Measurements from ENCODE around the gene LIMD2.
A peak's percentile ranks its signal among the peaks of the same experiment; 100 is the strongest.

GRCh38 chr17:63679214-63679613, 20.7 kb downstream of the LIMD2 start:
- peak; percentile 44 to 71; a peak in 3 of 4 replicates for TF ChIP-seq CTCF (conservative IDR thresholded peaks at IDR 0.05; ENCODE audit: low read depth in 2 of 2)
- no peak for TF ChIP-seq POLR2AphosphoS5 (IDR thresholded peaks at IDR 0.05; ENCODE audit: low read depth)
- no peak for TF ChIP-seq EZH2 (IDR thresholded peaks at IDR 0.05; ENCODE audit: low read depth, unreplicated experiment)
- no peak for TF ChIP-seq REST (IDR thresholded peaks at IDR 0.05; ENCODE audit: unreplicated experiment)
- no peak for TF ChIP-seq JUNB (IDR thresholded peaks at IDR 0.05; ENCODE audit: unreplicated experiment)
- no peak for TF ChIP-seq ZNF462 (CRISPR knock-in tag; IDR thresholded peaks at IDR 0.05)
- TF ChIP-seq EZH2phosphoT487 (IDR thresholded peaks at IDR 0.05; ENCODE audit: unreplicated experiment) = no peak
- TF ChIP-seq NANOG (IDR thresholded peaks at IDR 0.05; ENCODE audit: borderline replicate concordance) = no peak
